22Rv1 (cell line): ENCODE results near the gene ANTXR1.

ENCODE experiments used
- H3K27ac ChIP-seq: fragments of 450-650 bp; 2 replicates; pipeline ENCODE4 v1.5.1; 2017
- ZFX ChIP-seq: fragments of 450-650 bp; IDR thresholded peaks from 2 replicates; pipeline ENCODE4 v1.6.1; 2017; ENCODE audit warnings: antibody characterized with exemption, borderline replicate concordance
- TF ChIP-seq, protein P1 (sequence below): fragments of 450-650 bp; IDR thresholded peaks from 2 replicates; pipeline ENCODE4 v1.5.1; 2017; ENCODE audit warnings: mild to moderate bottlenecking

Gene ANTXR1

DNA sequence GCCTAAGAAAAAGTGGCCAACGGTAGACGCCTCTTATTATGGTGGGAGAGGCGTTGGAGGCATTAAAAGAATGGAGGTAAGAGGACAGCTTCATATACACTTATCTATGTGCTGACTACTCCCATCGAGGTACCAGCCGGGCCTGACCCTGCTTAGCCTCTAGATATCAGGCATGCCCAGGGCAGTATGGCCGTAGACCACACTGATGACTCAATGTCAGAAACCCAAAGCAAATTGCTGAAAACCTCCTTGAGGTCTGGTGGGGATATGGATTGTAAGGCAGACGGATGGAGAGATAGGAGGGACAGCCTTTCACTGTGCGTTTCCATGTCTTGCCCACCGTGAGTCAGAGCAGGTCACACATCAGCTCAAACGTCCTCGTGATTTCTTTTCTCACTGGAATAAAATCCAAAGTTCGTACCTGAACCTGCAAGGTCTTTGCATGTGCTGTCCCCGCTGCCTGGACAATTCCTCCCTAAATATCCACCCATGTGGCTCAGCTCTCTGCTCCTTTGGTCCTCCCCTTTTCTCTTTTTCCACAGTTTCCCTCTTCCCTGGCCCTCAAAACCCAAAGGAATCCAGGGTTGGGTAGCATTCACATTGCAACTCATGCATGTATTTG, 168.9 kb downstream of the ANTXR1 start:
- H3K27ac ChIP-seq = no peak overlapping the region

DNA sequence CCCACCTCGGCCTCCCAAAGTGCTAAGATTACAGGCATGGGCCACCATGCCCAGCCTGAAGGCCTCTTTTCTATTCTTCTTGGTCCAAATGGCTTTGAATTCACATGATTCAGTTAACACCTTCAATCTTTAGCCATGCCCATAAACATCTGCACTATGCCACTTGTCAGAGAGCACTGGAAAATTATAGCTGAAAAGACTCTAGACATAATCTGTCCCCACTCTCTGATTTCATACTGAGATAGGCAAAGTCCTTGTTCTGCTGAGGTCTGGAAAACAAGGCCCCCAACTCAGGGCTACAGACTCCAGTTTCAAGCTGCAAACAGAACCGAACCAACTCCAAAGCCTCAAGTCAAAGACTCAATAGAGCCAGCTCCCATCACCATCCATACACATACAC, 170.7 kb downstream of the ANTXR1 start:
- TF ChIP-seq, protein P1, sequence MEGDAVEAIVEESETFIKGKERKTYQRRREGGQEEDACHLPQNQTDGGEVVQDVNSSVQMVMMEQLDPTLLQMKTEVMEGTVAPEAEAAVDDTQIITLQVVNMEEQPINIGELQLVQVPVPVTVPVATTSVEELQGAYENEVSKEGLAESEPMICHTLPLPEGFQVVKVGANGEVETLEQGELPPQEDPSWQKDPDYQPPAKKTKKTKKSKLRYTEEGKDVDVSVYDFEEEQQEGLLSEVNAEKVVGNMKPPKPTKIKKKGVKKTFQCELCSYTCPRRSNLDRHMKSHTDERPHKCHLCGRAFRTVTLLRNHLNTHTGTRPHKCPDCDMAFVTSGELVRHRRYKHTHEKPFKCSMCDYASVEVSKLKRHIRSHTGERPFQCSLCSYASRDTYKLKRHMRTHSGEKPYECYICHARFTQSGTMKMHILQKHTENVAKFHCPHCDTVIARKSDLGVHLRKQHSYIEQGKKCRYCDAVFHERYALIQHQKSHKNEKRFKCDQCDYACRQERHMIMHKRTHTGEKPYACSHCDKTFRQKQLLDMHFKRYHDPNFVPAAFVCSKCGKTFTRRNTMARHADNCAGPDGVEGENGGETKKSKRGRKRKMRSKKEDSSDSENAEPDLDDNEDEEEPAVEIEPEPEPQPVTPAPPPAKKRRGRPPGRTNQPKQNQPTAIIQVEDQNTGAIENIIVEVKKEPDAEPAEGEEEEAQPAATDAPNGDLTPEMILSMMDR = no peak
- TF ChIP-seq ZFX = no peak
- no peak overlapping the region for H3K27ac ChIP-seq

More for the DNA sequence above, 168.9 kb downstream of the ANTXR1 start:
- TF ChIP-seq, protein P1 = no peak
- no peak for TF ChIP-seq ZFX

DNA sequence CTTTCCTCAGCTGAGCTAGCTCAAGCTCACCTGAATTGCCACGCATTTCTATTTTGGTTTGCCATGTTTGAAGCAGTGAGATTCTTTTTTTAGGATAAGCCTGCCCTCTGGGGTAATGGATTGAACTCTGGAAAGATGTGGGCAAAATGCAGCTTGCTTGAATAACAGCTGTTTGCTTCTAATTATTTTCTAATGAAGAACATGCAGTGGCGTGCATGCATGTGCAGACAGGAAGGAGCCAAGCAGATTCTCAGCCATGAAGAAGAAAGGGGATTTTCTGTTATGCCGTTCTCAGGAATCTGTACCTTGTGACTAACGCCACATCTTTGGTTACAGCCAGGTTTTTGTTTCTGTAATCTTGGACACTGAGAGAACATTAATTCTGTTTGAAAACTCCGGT, 171.2 kb downstream of the ANTXR1 start:
- H3K27ac ChIP-seq = no peak overlapping the region

GRCh38 chr2:69185807-69186206, 172.8 kb downstream of the ANTXR1 start:
- H3K27ac ChIP-seq = no peak overlapping the region
- no peak for TF ChIP-seq ZFX
- TF ChIP-seq, protein P1 = no peak

More for the DNA sequence above, 171.2 kb downstream of the ANTXR1 start:
- TF ChIP-seq, protein P1 = no peak
- TF ChIP-seq ZFX = no peak

- no peak overlapping the region for H3K27ac ChIP-seq
- TF ChIP-seq, protein P1 = no peak
- TF ChIP-seq ZFX = no peak
Measured at GRCh38 chr2:69186614-69187013, 173.6 kb downstream of the ANTXR1 start.

DNA sequence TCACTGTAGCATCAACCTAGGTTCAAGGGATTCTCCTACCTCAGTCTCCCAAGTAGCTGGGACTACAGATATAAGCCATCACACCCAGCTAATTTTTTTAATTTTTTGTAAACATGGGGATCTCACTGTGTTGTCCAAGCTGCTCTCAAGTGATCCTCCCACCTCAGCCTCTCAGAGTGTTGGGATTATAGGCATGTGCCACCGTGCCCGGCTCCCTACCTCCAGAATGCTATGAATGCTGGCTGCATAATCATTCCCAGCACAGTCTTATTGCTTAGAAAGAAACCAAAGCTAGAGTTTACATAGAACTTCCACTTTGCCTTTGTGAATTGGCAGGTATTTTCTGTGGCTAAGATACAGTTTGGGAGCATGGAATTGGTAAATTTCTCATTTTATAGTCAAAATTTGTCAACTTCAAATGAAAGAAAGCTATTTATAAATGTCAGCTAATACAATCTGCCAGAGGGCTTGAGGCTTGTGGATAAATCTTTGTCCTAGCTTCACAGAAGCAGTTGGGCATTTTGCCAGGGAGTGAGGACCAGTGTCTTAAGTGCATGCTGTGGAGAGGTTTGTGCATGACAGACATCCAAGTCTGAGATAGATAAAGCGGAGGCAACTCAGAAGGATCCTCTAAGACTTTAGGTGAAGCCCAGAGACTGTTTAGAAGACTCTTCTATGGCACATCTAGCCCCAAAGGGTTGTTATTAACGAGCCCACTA, 175.4 kb downstream of the ANTXR1 start:
- H3K27ac ChIP-seq = no peak overlapping the region
- TF ChIP-seq, protein P1 = no peak
- TF ChIP-seq ZFX = no peak

- no peak for TF ChIP-seq ZFX
- no peak overlapping the region for H3K27ac ChIP-seq
Measured at GRCh38 chr2:69190743-69191404, 177.9 kb downstream of the ANTXR1 start.
